Smooth muscle cell (in vitro differentiated cells): ENCODE data around the gene TNNC1. TPM values are rescaled to one million over a fixed set of nuclear protein-coding genes. Genes with fewer than 3 reads are reported as not detected.

Source experiments
- DNase-seq: peaks from one replicate; lab custom pipeline; 2025; ENCODE audit not compliant: unreplicated experiment; lab: John Stamatoyannopoulos, UW
- H2AFZ ChIP-seq: fragments of 200-600 bp; sonication (generic); 2 replicates; pipeline ENCODE4 v1.6.0; 2016; ENCODE audit warnings: antibody characterized with exemption, low read depth, mild to moderate bottlenecking
- H3F3A ChIP-seq: fragments of 200-600 bp; sonication (generic); 2 replicates; pipeline ENCODE4 v1.6.0; 2017; ENCODE audit warnings: antibody characterized with exemption, low read depth
- H3K27ac ChIP-seq: fragments of 200-600 bp; sonication (generic); 2 replicates; pipeline ENCODE4 v1.5.1; 2016; ENCODE audit warnings: low read depth, mild to moderate bottlenecking
- H3K27me3 ChIP-seq: fragments of 200-600 bp; sonication (generic); 2 replicates; pipeline ENCODE4 v1.6.1; 2016; ENCODE audit warnings: low read depth, mild to moderate bottlenecking
- H3K36me3 ChIP-seq: fragments of 200-600 bp; sonication (generic); 2 replicates; pipeline ENCODE4 v1.5.1; 2016; ENCODE audit warnings: low read depth
- H3K4me1 ChIP-seq: fragments of 200-600 bp; sonication (generic); 2 replicates; pipeline ENCODE4 v1.5.1; 2016; ENCODE audit warnings: low read depth
- H3K4me2 ChIP-seq: fragments of 200-600 bp; sonication (generic); 2 replicates; pipeline ENCODE4 v1.6.0; 2016; ENCODE audit warnings: mild to moderate bottlenecking
- H3K4me3 ChIP-seq: fragments of 200-600 bp; sonication (generic); 2 replicates; pipeline ENCODE4 v1.5.1; 2016; ENCODE audit warnings: mild to moderate bottlenecking
- H3K79me2 ChIP-seq: fragments of 200-600 bp; sonication (generic); 2 replicates; pipeline ENCODE4 v1.6.0; 2016; ENCODE audit warnings: low read depth, mild to moderate bottlenecking
- H3K9ac ChIP-seq: fragments of 200-600 bp; sonication (generic); 2 replicates; pipeline ENCODE4 v1.6.0; 2016; ENCODE audit warnings: low read depth
- H3K9me3 ChIP-seq: fragments of 200-600 bp; sonication (generic); replicated peaks from 2 replicates; pipeline ENCODE4 v1.5.1; 2016; ENCODE audit warnings: low read depth
- H4K20me1 ChIP-seq: fragments of 200-600 bp; sonication (generic); 2 replicates; pipeline ENCODE4 v1.6.0; 2016; ENCODE audit warnings: low read depth
- WGBS: methylation state at CpG from one replicate; pipeline ENCODE4 v1.1.7; 2016; ENCODE audit warnings: low lambda C conversion rate; 5-methylcytosine and 5-hydroxymethylcytosine counted together
- polyA plus RNA-seq: library from polyadenylated mRNA; unstranded; fragments of >200 nt; fragmentation: Nextera tagmentation; extraction: Ambion mirVana; gene quantifications from 2 replicates; pipeline ENCODE4 v1.2.1, GENCODE V29; 2016
- total RNA-seq: library from RNA; depleted of rRNA; stranded (reverse); fragments of >200 nt; gene quantifications from 2 replicates; pipeline ENCODE4 v1.2.3, GENCODE V29; 2014
- TF ChIP-seq, protein P1 (sequence below): fragments of 200-600 bp; sonication (generic); IDR thresholded peaks from 2 replicates; pipeline ENCODE4 v1.5.1; 2017; ENCODE audit warnings: borderline replicate concordance, mild to moderate bottlenecking, antibody characterized with exemption; ENCODE audit not compliant: insufficient read depth, poor library complexity, severe bottlenecking

The TNNC1 gene
- total and polyA plus RNA-seq, 2 experiments from 2014 or later = 5.1 to 5.9 TPM

- H3K4me1 ChIP-seq = peaks cover 14% of the 10 kb centered on the region
- 88% methylated on average over 10 of the region's 10 CpGs for WGBS
- no peak overlapping the region for H3K9ac ChIP-seq
- H3K4me2 ChIP-seq = no peak overlapping the region
- no peak overlapping the region for H3K4me3 ChIP-seq
- no peak for DNase-seq
- TF ChIP-seq, protein P1, sequence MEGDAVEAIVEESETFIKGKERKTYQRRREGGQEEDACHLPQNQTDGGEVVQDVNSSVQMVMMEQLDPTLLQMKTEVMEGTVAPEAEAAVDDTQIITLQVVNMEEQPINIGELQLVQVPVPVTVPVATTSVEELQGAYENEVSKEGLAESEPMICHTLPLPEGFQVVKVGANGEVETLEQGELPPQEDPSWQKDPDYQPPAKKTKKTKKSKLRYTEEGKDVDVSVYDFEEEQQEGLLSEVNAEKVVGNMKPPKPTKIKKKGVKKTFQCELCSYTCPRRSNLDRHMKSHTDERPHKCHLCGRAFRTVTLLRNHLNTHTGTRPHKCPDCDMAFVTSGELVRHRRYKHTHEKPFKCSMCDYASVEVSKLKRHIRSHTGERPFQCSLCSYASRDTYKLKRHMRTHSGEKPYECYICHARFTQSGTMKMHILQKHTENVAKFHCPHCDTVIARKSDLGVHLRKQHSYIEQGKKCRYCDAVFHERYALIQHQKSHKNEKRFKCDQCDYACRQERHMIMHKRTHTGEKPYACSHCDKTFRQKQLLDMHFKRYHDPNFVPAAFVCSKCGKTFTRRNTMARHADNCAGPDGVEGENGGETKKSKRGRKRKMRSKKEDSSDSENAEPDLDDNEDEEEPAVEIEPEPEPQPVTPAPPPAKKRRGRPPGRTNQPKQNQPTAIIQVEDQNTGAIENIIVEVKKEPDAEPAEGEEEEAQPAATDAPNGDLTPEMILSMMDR = no peak
- no peaks in the 10 kb centered on the region for H3F3A ChIP-seq
- no peaks in the 10 kb centered on the region for H3K79me2 ChIP-seq
- no peaks in the 10 kb centered on the region for H3K27me3 ChIP-seq
- no peaks in the 10 kb centered on the region for H4K20me1 ChIP-seq
- no peak overlapping the region for H3K27ac ChIP-seq
- no peaks in the 10 kb centered on the region for H3K36me3 ChIP-seq
- H2AFZ ChIP-seq = no peak overlapping the region
- no peaks in the 10 kb centered on the region for H3K9me3 ChIP-seq
These were observed 22.2 kb downstream of the TNNC1 start for GRCh38 chr3:52431459-52432223.

GRCh38 chr3:52430416-52430810 lies 23.4 kb downstream of the TNNC1 start:
- no peaks in the 10 kb centered on the region for H3F3A ChIP-seq
- no peak overlapping the region for H3K4me3 ChIP-seq
- H3K36me3 ChIP-seq = no peaks in the 10 kb centered on the region
- no peak overlapping the region for H3K4me2 ChIP-seq
- WGBS = 93% methylated on average over 9 of the region's 9 CpGs
- H3K9ac ChIP-seq = no peak overlapping the region
- TF ChIP-seq, protein P1 = no peak
- peaks cover 14% of the 10 kb centered on the region for H3K4me1 ChIP-seq
- DNase-seq = no peak
- no peaks in the 10 kb centered on the region for H3K79me2 ChIP-seq
- H4K20me1 ChIP-seq = no peaks in the 10 kb centered on the region
- no peak overlapping the region for H2AFZ ChIP-seq
- H3K27ac ChIP-seq = no peak overlapping the region
- no peaks in the 10 kb centered on the region for H3K27me3 ChIP-seq
- no peaks in the 10 kb centered on the region for H3K9me3 ChIP-seq

DNA sequence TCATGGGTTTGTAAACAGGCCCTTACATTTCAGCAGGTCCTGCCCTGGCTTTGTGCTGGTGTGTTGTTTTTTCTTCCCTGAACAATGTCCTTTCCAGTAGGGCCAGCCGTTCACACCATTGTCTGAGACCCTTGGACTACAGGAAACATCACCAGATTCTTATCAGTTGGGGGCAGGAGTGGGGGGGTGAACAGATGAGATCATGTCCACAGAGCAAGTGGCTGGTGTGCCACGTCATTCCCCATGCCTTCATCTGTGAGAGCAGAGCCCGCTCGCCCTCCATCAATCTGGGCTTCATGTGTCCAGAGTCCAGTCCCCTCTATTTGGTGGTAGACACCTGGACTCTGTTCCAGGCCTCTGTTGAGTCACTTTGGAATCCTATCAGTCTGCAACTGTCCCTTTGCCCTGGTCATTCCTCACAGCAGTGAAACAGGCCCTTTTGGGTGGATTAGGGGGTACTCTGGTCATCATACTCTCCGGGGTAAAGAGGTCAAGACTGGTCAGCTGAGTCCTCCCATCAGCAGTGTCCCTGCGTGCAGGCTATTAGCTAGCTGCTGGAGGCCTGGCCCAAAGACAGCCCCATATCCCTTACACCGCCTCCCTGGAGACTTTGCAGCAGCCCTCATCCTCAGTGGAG lies 23.9 kb downstream of the TNNC1 start:
- Histone ChIP-seq H3K4me2 (no peak overlapping the region), H2AFZ (no peak overlapping the region), H3K4me1 (peaks cover 14% of the 10 kb centered on the region), H3K9ac (no peak overlapping the region), H4K20me1 (no peaks in the 10 kb centered on the region), H3K27ac (no peak overlapping the region), H3K27me3 (no peaks in the 10 kb centered on the region), H3K79me2 (no peaks in the 10 kb centered on the region), H3K9me3 (no peaks in the 10 kb centered on the region), H3K36me3 (no peaks in the 10 kb centered on the region), H3K4me3 (no peak overlapping the region), H3F3A (no peaks in the 10 kb centered on the region)
- TF ChIP-seq, protein P1 = no peak
- DNase-seq = no peak
- WGBS = 80% methylated on average over 7 of the region's 7 CpGs
